Erythroblast (primary cell): ENCODE results near the gene WIPF3.

Source experiments
- GATA1 ChIP-seq: IDR thresholded peaks from 2 replicates; pipeline ENCODE4 v1.6.1; 2011; ENCODE audit warnings: low read depth, mild to moderate bottlenecking, control low read depth, low read length, moderate library complexity
- POLR2A ChIP-seq: IDR thresholded peaks from 2 replicates; pipeline ENCODE4 v1.6.1; 2011; ENCODE audit warnings: mild to moderate bottlenecking, low read length

GRCh38 chr7:29779017-29779416 is 27.3 kb upstream of the WIPF3 start:
- no peak for TF ChIP-seq POLR2A
- no peak for TF ChIP-seq GATA1
